ENCODE data around the gene TBP.
"Not testable (repeated sequence)": the region's sequence is repeated elsewhere in the genome, so short reads cannot be mapped to it uniquely, and the experiment has no call there.

The TBP gene

DNA sequence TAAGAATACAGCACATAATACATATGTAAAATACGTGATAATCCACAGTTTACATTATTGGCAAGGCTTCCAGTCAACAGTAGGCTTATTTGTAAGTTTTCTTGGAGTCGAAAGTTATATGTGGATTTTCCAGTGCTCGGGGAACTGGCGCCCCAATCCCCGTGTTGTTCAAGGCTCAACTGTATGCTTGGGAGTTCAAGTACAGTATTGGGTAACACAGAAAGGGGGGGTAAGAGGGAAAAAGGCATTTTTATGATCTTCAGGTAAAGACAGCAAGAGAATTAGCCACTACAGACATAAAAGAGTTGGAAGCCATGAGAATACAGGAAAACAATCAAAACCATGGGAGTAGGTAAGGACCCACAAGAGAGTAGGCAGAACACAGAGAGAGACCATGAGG is 17.5 kb upstream of the TBP start:
- DNase-seq = no peak

GRCh38 chr6:170537329-170537728 is 16.8 kb upstream of the TBP start:
- DNase-seq = no peak

DNA sequence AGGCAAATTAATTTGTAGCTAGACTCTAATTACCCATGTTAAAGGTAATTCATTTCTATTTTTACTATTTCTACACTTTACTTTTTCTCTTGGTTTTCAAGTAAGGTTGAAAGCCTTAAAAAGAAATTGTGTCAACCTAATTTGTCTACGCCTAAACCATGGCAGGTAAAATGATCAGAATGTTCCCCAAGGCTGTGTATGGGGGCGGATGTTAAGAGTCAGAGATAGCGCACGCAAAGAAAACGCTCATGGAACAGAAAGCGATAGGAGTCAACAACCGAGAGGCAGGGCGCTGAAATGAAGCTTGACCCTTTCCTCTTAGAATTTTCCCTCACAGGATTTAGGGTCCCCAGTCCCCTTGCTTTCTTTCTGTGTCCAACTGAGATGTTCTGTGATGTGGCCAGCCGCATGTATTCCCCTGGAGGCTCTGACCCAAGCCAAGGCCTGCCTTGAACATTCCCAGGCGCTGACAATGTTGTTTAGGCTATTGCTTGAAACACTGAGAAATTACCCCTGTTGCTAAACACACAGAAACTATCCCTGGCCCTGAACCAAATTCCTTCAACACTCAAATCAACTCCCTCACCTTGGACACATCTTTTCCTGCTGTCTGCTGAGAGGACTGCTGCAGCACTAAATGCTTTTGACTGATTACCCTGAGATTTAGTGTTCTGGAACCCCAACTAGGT is 12.0 kb upstream of the TBP start:
- no peak for DNase-seq

DNA sequence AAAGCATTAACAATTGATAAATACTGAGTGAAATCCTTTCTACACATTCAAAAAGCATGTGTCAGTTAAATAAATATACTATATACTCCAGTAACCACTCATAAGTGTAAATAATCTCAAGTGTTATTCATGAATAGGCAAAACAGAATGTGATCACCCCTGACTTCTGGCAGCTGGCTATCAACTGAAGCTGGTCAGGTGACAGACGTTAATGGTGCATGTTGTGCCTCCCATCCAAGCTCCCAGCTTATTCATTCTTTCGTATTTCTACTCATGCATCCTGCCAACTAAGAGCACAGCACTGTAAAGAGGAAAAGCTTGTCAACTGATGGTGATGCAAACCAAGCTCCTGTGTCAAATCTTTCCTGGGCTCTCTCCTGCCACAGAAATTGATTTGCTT is 8.8 kb upstream of the TBP start:
- DNase-seq = no peak

- peak; percentile 86 for DNase-seq
These were observed 1.2 kb upstream of the TBP start, which contains the start of gene PSMB1 for GRCh38 chr6:170552765-170553533. TSS of gene PSMB1 (minus strand) at chr6:170553307. CDS start at chr6:170553242, 65 bp downstream.

DNA sequence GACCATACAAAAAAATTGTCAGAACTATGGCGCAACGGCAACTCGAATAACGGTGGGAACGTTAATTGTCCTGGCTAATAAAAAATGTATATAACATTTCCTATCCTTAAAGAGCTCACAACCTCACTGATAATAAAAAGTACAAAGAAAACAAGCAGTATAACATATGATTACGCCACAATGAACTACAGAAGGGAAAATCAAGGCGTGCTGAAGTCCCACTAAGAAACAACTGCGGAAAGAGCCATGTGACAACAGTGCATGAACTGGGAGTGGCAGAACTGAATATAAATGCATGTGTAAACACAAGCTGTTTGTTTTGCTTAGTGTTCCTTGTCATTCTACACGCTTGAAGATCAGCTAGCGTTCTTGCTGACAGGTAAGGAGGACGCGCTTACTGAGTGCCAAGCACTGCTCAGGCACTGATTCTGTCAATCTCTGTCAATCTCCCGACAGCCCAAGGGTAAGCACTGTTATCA is 596 bp upstream of the TBP start:
- DNase-seq = peak; percentile 4

DNA sequence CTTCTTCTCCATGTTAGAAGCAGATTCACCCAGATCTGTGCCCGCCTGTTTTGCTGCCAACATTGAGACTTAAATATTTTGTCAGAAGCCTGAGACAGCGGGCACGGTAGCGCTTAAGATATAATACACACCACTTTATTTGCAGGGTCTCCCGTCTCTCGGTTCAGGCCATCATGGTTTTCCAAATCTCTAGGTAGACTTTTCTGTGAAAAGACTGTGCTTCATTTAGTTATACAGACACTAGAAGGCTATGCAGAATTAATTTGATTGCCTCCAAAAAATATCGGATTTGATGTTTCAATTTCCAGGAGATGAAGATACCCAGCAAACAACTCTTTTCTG is 598 bp downstream of the TBP start:
- no peak for DNase-seq

DNA sequence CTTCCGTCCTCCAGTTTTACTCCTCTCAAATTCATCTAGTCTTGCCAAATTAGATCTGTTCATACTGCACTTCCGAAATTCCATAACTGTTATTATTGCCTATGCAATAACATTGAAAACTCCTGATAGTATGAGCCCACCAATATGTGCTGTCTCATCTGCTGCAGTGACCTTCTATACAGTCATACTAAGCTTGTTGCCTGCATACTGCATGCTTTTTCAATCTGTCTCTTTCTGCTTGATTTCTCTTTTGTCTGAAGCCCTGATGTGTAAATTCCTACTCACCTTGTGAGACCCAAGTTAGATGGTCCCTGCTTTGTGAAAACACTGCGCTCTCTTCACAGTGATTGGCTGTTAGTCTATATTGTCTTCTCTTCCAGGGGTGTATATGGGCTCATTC is 1.1 kb downstream of the TBP start:
- no peak for DNase-seq

- no peak for DNase-seq
These were observed 7.4 kb downstream of the TBP start for GRCh38 chr6:170561555-170561954.

DNA sequence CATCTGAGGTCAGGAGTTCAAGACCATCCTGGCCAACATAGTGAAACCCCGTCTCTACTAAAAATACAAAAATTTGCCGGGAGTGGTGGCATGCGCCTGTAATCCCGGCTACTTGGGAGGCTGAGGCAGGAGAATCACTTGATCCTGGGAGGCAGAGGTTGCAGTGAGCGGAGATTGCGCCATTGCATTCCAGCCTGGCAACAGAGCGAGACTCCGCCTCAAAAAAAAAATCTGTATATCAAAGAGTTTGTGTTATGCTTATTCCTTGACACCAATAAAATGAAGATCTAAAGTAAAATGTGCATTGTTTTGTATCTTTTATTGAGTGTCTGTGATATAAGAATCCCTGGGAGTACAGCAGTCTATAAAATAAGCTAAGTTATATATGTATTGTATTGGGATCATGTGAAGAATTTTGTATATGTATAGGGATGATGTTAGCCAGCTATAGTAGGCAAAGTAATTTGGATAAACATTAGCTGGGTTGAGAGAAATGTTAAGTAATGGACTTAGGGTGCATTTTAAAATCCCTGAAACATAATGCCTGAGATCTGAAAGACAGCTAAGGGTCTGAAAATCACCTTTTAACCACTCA is 10.9 kb downstream of the TBP start:
- DNase-seq = no peak

GRCh38 chr6:170572704-170573466 is 18.7 kb downstream of the TBP start:
- DNase-seq = no peak

GRCh38 chr6:170575250-170575649 is 21.1 kb downstream of the TBP start:
- no peak for DNase-seq

- DNase-seq = no peak
These were observed 24.7 kb downstream of the TBP start for GRCh38 chr6:170578909-170579308.

DNA sequence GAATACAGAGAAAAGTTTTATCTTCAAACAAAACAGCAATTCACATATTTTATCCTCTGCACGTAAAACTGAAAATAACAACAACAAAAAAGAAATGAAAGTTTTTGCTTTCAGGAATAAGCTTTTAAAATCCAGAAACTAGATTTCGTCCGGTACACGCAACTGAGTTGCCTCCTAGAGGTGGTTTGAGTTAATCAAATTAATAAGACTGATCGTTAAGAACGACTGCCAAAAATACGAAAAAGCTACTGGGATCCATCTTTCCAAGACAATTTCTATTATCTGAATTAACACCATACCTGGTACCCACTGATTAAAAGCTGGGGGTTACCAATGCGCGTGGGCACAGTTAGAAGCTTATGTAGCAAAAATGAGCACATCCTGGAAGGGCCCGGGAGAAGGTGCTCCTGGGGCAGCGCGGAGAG is 29.6 kb downstream of the TBP start:
- DNase-seq = no peak

- peak; percentile 94 for DNase-seq
These were observed 30.2 kb downstream of the TBP start, which contains the start of gene PDCD2 for GRCh38 chr6:170584181-170584953. TSS of gene PDCD2 (minus strand) at chr6:170584637. CDS start at chr6:170584581, 56 bp downstream.

- no peak for DNase-seq
These were observed 30.9 kb downstream of the TBP start for GRCh38 chr6:170584954-170585498.

GRCh38 chr6:170590725-170591124 is 36.6 kb downstream of the TBP start:
- no peak for DNase-seq

DNA sequence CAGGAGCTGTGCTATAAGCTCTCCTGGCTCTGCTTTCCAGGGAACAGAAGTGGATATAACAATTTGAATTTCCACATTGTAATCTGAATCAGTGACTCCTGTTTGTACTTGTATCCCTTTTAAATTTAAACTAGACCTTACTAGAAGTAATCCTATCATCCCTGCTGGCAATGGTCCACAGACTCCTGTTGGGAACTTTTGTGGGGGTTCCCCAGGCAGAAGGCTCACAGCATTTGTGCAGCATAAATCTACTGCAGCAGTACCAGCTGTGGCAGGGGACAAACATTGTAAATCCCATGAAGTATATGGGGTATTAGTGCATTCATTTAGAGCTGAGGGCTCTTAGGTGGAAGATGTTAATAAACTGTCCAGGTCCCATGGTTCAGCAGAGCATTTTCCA is 42.3 kb downstream of the TBP start:
- DNase-seq = no peak

DNA sequence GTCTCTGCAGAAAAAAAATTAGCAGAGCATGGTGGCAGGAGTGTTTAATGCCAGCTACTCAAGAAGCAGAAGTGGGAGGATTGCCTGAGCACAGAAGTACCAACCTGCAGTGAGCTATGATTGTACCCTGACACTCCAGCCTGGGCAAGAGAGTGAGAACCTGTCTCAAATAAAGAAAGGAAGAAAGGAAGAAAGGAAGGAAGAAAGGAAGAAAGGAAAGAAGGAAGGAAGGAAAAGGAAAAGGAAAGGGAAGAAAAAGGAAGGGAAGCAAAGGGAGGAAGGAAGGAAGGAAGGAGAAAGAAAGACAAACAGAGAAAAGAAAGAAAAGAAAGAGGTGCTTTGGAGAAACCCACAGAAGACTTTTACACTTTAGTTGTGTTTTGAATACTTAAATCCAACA is 43.1 kb downstream of the TBP start:
- no peak for DNase-seq

DNA sequence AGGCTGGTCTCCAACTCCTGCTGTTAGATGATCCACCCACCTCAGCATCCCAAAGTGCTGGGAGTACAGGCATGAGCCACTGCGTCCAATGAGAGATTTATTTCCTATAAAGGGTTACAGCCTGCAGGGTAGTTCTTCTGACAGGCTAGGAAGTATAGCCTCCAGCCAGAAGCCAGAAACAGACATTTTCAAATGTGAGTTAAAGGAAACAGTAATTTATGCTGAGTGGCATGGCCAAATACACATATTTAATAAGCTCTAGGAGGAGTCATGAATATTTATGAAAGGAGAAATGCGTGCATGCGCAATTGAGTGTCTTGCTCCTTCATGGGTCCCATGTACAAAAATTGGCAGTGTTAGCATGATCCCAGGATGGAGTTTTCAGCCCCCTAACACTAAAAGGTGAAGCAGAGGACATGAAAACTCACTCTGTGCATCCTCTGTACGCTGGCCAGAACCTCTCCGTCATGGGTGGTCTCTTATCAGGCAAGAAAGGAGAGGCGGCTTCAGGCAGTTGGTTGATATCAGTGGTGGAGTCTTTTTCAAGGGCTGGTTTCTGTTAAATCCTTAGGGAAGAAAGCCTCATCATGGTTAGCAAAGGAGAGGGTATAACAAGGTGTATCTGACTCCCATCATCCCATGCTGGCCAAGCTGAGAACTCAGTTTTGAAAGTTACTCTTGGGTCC is 51.5 kb downstream of the TBP start:
- DNase-seq = no peak

- not testable (repeated sequence) for DNase-seq
These were observed 55.1 kb downstream of the TBP start for GRCh38 chr6:170609225-170609624.

Data from stimulated activated CD4-positive, alpha-beta T cell treated with anti-CD3 and anti-CD28 coated beads, Interleukin-1b, Interleukin-23, amount 100 ng/mL, for 48 hours (primary cell).